ENCODE data around the gene SLC35F6. TPM values are rescaled to one million over a fixed set of nuclear protein-coding genes. Genes with fewer than 3 reads are reported as not detected.

Gene SLC35F6
- total and polyA plus RNA-seq, 9 of the 15 experiments (the other 6 are each of a cell fraction or from before 2014, with no cell fraction given), result 11.9 to 47.3 (median 22.5) TPM

DNA sequence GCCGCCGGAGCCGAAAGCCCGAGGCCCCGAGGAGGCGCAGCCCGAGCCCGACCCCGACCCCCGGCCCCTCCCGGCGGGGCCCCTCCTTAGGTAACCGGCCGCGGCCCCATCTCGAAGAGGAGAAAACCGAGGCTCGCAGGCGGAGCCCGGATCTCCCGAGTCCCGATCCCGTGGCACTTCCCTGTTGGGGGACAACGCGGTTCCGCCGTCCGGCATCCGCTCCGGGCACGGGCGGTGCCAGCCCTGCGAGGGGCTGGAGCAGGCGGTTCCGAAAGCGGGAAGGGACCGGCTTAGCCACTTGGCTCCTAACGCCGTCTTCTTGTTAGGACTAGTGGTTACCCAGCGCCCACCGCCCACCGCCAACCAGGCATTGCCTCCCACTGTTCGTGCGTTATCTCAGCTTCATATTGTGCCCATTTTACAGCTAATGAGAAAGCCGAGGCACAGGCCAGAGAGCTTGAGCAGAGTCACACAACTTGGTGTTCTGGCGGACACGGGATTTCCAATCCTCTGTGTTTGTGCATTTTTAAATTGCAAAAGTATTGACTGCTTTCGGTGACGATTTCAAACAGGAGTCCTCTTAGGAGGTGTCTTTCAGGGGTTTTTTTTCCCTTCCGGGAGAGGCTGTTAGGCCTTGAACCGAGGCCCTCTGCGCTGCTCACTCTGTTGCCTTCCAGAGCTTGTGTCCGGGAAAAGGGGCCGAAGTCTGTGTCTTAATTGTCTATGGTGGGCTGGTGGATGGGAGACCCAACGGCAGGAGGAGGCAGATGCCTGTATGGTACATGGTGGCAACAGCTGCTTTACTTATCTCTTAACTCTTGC lies 22.3 kb downstream of the SLC35F6 start:
- POLR2A ChIA-PET, result interaction anchor here (0.7 to 2.5 kb wide), 13 partner anchors 9 to 911 kb away, joined by 3 to 21 read pairs (median 3); no protein-coding TSS in a partner anchor
- H3K27ac ChIP-seq (ENCODE audit: extremely low read depth, low read depth, low read length), result peak overlapping the region; percentile 84
- CTCF ChIA-PET (ENCODE audit: low intra/inter-chr PET ratio), result interaction anchor here (0.5 to 0.6 kb wide), 2 partner anchors 17 to 44 kb away, joined by 4 to 6 read pairs; no protein-coding TSS in a partner anchor
- ATAC-seq, result peak; percentile 20
- no TSS peak for BruUV-seq (replicated peaks)
- no peaks in the 10 kb centered on the region for H3K9me1 ChIP-seq (ENCODE audit: control insufficient read depth, insufficient read depth, low read length)
- H3K79me2 ChIP-seq (ENCODE audit: control insufficient read depth, insufficient read depth, low read length), result peaks cover 53% of the 10 kb centered on the region
- under 1% methylated on average over 37 of the region's 55 CpGs for WGBS (ENCODE audit: insufficient coverage, low coverage, missing lambda C conversion rate)
- H2AFZ ChIP-seq (ENCODE audit: low read depth, low read length), result peak overlapping the region; percentile 69
- FAIRE-seq, result no peak
- H3K4me1 ChIP-seq (replicated peaks in 1 of 2; ENCODE audit: control insufficient read depth in 2 of 2, insufficient read depth in 2 of 2, low read length in 2 of 2), result peaks cover 12 to 21% of the 10 kb centered on the region in 2 experiments; a peak in 4 of 5 replicates
- H3K9me3 ChIP-seq (replicated peaks; ENCODE audit: control insufficient read depth, insufficient read depth, low read depth, low read length), result no peaks in the 10 kb centered on the region
- intact Hi-C loops (cut with micrococcal nuclease) (no loop called here), in situ Hi-C loops (cut with MboI) (no loop called here)
- H3K4me2 ChIP-seq (ENCODE audit: insufficient read depth, low read length), result peak overlapping the region; percentile 90
- H3K36me3 ChIP-seq (ENCODE audit: control insufficient read depth, insufficient read depth, low read length), result peaks cover 36% of the 10 kb centered on the region
- no peaks in the 10 kb centered on the region for H4K20me1 ChIP-seq (replicated peaks; ENCODE audit: control insufficient read depth, insufficient read depth, low read length)
- no peaks in the 10 kb centered on the region for H3K27me3 ChIP-seq (ENCODE audit: control insufficient read depth in 2 of 2, insufficient read depth in 2 of 2, low read length in 2 of 2)
- H3K4me3 ChIP-seq, result peak overlapping the region; percentile 66
- DNase-seq (ENCODE audit: extremely low read depth in 1 of 4, low spot score in 3 of 4), result peak in 1 of 4 experiments; percentile 44
- H3K9ac ChIP-seq (ENCODE audit: insufficient read depth in 1 of 2, low read depth in 2 of 2, low read length in 2 of 2), result peak overlapping the region; percentile 94 to 99
- TF ChIP-seq MIER1 (IDR thresholded peaks at IDR 0.05; ENCODE audit: low read depth) (no peak), NFRKB (IDR thresholded peaks at IDR 0.05; ENCODE audit: low read depth) (0 out of 2 replicates have a peak, but pooled peaks have one; percentile 43), HDAC2 (IDR thresholded peaks at IDR 0.05) (0 out of 2 replicates have a peak, but pooled peaks have one; percentile 8), KLF10 (CRISPR knock-in tag; IDR thresholded peaks at IDR 0.05) (no peak), ZBTB43 (CRISPR knock-in tag; IDR thresholded peaks at IDR 0.05) (peak; percentile 43; the same call in 1 of the 2 replicates), SMARCA5 (IDR thresholded peaks at IDR 0.05) (0 out of 2 replicates have a peak, but pooled peaks have one; percentile 11), CHD1 (IDR thresholded peaks at IDR 0.05; ENCODE audit: low read length) (peak; percentile 72), HNRNPK (IDR thresholded peaks at IDR 0.05; ENCODE audit: low read depth, low read length, poor library complexity, severe bottlenecking) (no peak), TRIM25 (IDR thresholded peaks at IDR 0.05; ENCODE audit: borderline replicate concordance) (no peak), RCOR1 (IDR thresholded peaks at IDR 0.05; ENCODE audit: borderline replicate concordance in 1 of 2, low read depth in 2 of 2, low read length in 2 of 2) (peak in 1 of 2 experiments; percentile 44; a peak in 1 of 4 replicates), ZBTB1 (CRISPR knock-in tag; IDR thresholded peaks at IDR 0.05; ENCODE audit: borderline replicate concordance, low read depth) (0 out of 2 replicates have a peak, but pooled peaks have one; percentile 47), ZBTB7A (IDR thresholded peaks at IDR 0.05; ENCODE audit: borderline replicate concordance, control insufficient read depth, low read depth, low read length) (peak; percentile 88; the same call in 1 of the 2 replicates), SPI1 (IDR thresholded peaks at IDR 0.05; ENCODE audit: borderline replicate concordance, low read depth, low read length) (no peak), CAMTA2 (CRISPR knock-in tag; conservative IDR thresholded peaks at IDR 0.05) (0 out of 2 replicates have a peak, but pooled peaks have one; percentile 53), TFAP4 (CRISPR knock-in tag; IDR thresholded peaks at IDR 0.05; ENCODE audit: borderline replicate concordance) (peak; percentile 19; the same call in 1 of the 2 replicates), STAT5B (CRISPR knock-in tag; IDR thresholded peaks at IDR 0.05) (no peak), RBM22 (IDR thresholded peaks at IDR 0.05; ENCODE audit: low read depth, low read length, poor library complexity, severe bottlenecking) (peak; percentile 86), ZNF561 (CRISPR knock-in tag; conservative IDR thresholded peaks at IDR 0.05) (no peak)

Data from K562 (cell line).